Measurements from ENCODE around the gene LRCOL1.

The LRCOL1 gene

DNA sequence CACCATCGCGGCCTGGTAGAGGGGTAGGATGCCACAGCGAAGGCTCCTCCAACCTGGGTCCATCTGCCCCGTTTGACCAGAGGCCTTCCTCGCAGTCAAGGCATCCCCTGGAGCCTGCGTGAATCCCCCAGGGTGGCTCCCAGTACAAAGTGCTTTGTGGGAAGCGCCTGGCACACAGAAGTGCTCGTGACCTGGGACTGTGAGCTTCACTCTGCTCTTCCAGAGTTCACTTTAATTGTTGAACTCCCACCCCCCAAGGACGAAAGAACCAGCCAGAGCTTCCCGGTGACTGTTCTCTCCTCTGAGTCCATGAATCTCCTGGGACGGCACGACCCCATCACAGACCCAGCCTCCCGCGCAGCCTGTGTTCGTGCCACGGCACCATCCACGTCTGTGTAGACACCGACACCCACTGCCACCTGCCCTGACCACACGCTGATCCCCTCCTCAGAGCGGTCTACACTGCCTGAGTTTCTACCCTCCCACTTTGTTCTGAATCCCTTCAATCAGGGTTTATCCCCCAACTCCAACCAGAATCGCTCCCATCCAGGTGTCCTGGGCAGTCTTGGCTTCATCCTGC, 24.1 kb upstream of the LRCOL1 start:
- Histone ChIP-seq H3K9me3 (ENCODE audit: insufficient read depth, low read length, severe bottlenecking) (no peaks in the 10 kb centered on the region), H3K4me2 (ENCODE audit: insufficient read depth, low read length) (no peak overlapping the region), H3K27ac (ENCODE audit: low read length) (no peak overlapping the region), H3K79me2 (ENCODE audit: insufficient read depth, low read length) (peaks cover 2% of the 10 kb centered on the region; the same call in 1 of the 2 replicates), H3K27me3 (ENCODE audit: insufficient read depth, low read length, poor library complexity) (no peaks in the 10 kb centered on the region), H2AFZ (ENCODE audit: low read depth, low read length) (no peak overlapping the region), H3K4me3 (ENCODE audit: low read depth in 1 of 2, low read length in 2 of 2) (no peak overlapping the region), H3K4me1 (ENCODE audit: insufficient read depth, low read length) (no peaks in the 10 kb centered on the region), H3K9ac (ENCODE audit: low read depth, low read length) (no peak overlapping the region), H3K36me3 (ENCODE audit: insufficient read depth, low read length) (peaks cover 100% of the 10 kb centered on the region), H4K20me1 (ENCODE audit: insufficient read depth, low read length) (peaks cover 44% of the 10 kb centered on the region)
- TF ChIP-seq, protein P1, sequence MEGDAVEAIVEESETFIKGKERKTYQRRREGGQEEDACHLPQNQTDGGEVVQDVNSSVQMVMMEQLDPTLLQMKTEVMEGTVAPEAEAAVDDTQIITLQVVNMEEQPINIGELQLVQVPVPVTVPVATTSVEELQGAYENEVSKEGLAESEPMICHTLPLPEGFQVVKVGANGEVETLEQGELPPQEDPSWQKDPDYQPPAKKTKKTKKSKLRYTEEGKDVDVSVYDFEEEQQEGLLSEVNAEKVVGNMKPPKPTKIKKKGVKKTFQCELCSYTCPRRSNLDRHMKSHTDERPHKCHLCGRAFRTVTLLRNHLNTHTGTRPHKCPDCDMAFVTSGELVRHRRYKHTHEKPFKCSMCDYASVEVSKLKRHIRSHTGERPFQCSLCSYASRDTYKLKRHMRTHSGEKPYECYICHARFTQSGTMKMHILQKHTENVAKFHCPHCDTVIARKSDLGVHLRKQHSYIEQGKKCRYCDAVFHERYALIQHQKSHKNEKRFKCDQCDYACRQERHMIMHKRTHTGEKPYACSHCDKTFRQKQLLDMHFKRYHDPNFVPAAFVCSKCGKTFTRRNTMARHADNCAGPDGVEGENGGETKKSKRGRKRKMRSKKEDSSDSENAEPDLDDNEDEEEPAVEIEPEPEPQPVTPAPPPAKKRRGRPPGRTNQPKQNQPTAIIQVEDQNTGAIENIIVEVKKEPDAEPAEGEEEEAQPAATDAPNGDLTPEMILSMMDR (IDR thresholded peaks at IDR 0.05; ENCODE audit: borderline replicate concordance, extremely low read depth, low read length, poor library complexity, severe bottlenecking) = no peak
- no peak for TF ChIP-seq EZH2 (IDR thresholded peaks at IDR 0.05; ENCODE audit: borderline replicate concordance, low read depth, low read length, severe bottlenecking)
- no peak for DNase-seq
- no peak for ATAC-seq (ENCODE audit: insufficient read depth, low read depth)

DNA sequence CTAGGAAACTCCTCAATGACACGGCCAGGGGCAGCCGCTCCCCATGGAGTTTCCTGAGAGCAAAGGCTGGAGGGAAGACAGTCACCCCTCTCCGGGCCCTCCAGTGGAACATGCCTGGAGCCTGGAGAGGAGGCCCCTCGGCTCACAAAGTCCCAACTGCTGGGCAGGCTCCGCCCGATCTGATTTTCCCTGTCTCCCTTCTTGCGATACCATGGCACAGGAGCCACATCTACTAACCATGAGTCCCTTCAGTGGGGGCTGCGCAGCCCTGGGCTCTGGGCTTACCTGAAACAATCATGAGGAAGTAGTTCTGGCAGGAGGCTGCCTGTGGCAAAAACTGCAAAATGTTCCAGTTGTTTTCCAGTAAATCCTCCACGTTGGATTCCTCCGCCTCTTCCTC, 23.5 kb upstream of the LRCOL1 start:
- peaks cover 100% of the 10 kb centered on the region for H3K36me3 ChIP-seq (ENCODE audit: insufficient read depth, low read length)
- TF ChIP-seq, protein P1 (IDR thresholded peaks at IDR 0.05; ENCODE audit: borderline replicate concordance, extremely low read depth, low read length, poor library complexity, severe bottlenecking) = no peak
- TF ChIP-seq EZH2 (IDR thresholded peaks at IDR 0.05; ENCODE audit: borderline replicate concordance, low read depth, low read length, severe bottlenecking) = no peak
- no peak overlapping the region for H3K27ac ChIP-seq (ENCODE audit: low read length)

DNA sequence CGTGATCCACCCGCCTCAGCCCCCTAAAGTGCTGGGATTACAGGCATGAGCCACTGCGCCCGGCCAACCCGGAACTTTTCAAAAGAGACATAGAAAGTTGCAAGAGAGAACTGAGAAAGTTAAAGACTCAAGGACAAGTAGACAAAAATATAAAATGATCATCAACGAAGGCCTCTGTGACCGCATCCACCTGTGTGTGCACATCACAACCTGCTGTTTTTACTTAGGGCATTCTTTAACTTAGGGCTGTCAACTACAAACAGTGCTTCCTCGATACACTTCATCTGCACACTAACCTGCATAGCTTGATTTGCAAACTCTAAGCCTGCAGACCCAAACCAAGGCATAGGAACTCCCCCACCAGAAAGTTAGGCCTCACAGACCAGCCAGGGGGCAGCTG, 23.0 kb upstream of the LRCOL1 start:
- no peak for TF ChIP-seq EZH2 (IDR thresholded peaks at IDR 0.05; ENCODE audit: borderline replicate concordance, low read depth, low read length, severe bottlenecking)
- TF ChIP-seq, protein P1 (IDR thresholded peaks at IDR 0.05; ENCODE audit: borderline replicate concordance, extremely low read depth, low read length, poor library complexity, severe bottlenecking) = no peak
- ATAC-seq (ENCODE audit: insufficient read depth, low read depth) = no peak
- no peak for DNase-seq
- no peak overlapping the region for H3K4me2 ChIP-seq (ENCODE audit: insufficient read depth, low read length)
- no peaks in the 10 kb centered on the region for H3K9me3 ChIP-seq (ENCODE audit: insufficient read depth, low read length, severe bottlenecking)
- H4K20me1 ChIP-seq (ENCODE audit: insufficient read depth, low read length) = peaks cover 34% of the 10 kb centered on the region
- H3K9ac ChIP-seq (ENCODE audit: low read depth, low read length) = no peak overlapping the region
- no peaks in the 10 kb centered on the region for H3K79me2 ChIP-seq (ENCODE audit: insufficient read depth, low read length)
- no peak overlapping the region for H3K27ac ChIP-seq (ENCODE audit: low read length)
- no peaks in the 10 kb centered on the region for H3K4me1 ChIP-seq (ENCODE audit: insufficient read depth, low read length)
- no peak overlapping the region for H2AFZ ChIP-seq (ENCODE audit: low read depth, low read length)
- no peaks in the 10 kb centered on the region for H3K27me3 ChIP-seq (ENCODE audit: insufficient read depth, low read length, poor library complexity)
- peaks cover 99% of the 10 kb centered on the region for H3K36me3 ChIP-seq (ENCODE audit: insufficient read depth, low read length)
- H3K4me3 ChIP-seq (ENCODE audit: low read depth in 1 of 2, low read length in 2 of 2) = no peak overlapping the region

More for the DNA sequence above, 23.5 kb upstream of the LRCOL1 start:
- Histone ChIP-seq H4K20me1 (ENCODE audit: insufficient read depth, low read length) (peaks cover 38% of the 10 kb centered on the region), H3K4me2 (ENCODE audit: insufficient read depth, low read length) (no peak overlapping the region), H3K9ac (ENCODE audit: low read depth, low read length) (no peak overlapping the region), H3K27me3 (ENCODE audit: insufficient read depth, low read length, poor library complexity) (no peaks in the 10 kb centered on the region), H3K4me1 (ENCODE audit: insufficient read depth, low read length) (no peaks in the 10 kb centered on the region), H3K79me2 (ENCODE audit: insufficient read depth, low read length) (no peaks in the 10 kb centered on the region; the same call in 1 of the 2 replicates), H3K9me3 (ENCODE audit: insufficient read depth, low read length, severe bottlenecking) (no peaks in the 10 kb centered on the region), H2AFZ (ENCODE audit: low read depth, low read length) (no peak overlapping the region), H3K4me3 (ENCODE audit: low read depth in 1 of 2, low read length in 2 of 2) (no peak overlapping the region)
- DNase-seq (no peak), ATAC-seq (ENCODE audit: insufficient read depth, low read depth) (no peak)

Data from DND-41 (cell line).